Measurements from ENCODE around the gene XRN2. TPM values are rescaled to one million over a fixed set of nuclear protein-coding genes. Genes with fewer than 3 reads are reported as not detected.

XRN2 gene
- total and polyA plus RNA-seq, 2 of the 13 experiments (the other 11 are each of a cell fraction or from before 2014, with no cell fraction given) = 90.3 to 171 TPM

DNA sequence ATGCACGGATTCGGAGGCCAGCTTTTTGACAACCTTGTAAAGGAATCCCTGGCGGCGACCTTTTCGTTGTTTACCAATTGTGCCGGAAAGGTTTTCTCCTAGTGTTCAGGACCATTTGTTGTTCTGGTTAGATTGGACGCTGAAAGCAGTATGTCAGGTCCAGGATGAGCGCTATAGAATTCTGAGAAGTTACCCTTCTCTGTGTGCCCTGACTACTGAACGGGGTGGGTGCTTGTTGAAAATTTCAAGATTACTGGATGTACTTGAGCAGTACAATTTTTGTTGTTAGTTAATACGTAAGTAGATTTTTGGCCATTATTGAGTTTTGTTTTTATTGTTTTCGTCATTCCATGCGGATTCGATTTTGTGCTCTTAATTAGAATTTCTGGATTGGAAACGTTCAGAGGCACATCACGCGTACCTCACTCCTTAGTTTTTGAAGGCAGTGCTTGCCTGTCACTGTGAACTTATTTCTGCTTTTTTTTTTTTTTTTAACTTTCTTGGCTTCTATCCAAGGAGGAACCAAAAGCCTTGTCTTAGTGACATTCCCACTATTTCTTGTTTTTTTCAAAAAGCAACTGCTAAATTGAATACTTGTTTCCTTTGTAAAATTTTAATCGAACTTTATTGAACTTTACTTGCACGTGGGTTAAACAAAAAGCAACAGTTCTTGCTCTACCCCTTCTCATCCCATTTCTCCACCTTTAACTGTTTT is 898 bp downstream of the XRN2 start (continued):
- TF ChIP-seq NFE2L2 (IDR thresholded peaks at IDR 0.05; ENCODE audit: low read length) (0 out of 2 replicates have a peak, but pooled peaks have one; percentile 12), THYN1 (CRISPR knock-in tag; IDR thresholded peaks at IDR 0.05; ENCODE audit: borderline replicate concordance, low read depth) (no peak), PITX1 (CRISPR knock-in tag; IDR thresholded peaks at IDR 0.05) (0 out of 2 replicates have a peak, but pooled peaks have one; percentile 68), HNF4A (CRISPR knock-in tag; IDR thresholded peaks at IDR 0.05) (no peak), NR2F6 (IDR thresholded peaks at IDR 0.05) (peak; percentile 66; the same call in 1 of the 2 replicates), NR2F6 (CRISPR knock-in tag; IDR thresholded peaks at IDR 0.05) (no peak), MZF1 (CRISPR knock-in tag; IDR thresholded peaks at IDR 0.05; ENCODE audit: borderline replicate concordance) (0 out of 2 replicates have a peak, but pooled peaks have one; percentile 30), SNAI1 (CRISPR knock-in tag; IDR thresholded peaks at IDR 0.05; ENCODE audit: borderline replicate concordance) (0 out of 2 replicates have a peak, but pooled peaks have one; percentile 63), ZNF629 (CRISPR knock-in tag; conservative IDR thresholded peaks at IDR 0.05) (peak; percentile 12), CCAR2 (optimal IDR thresholded peaks at IDR 0.05; ENCODE audit: low read depth, low read length) (peak; percentile 35), ZNF234 (CRISPR knock-in tag; conservative IDR thresholded peaks at IDR 0.05) (0 out of 2 replicates have a peak, but pooled peaks have one; percentile 3), MIER3 (CRISPR knock-in tag; IDR thresholded peaks at IDR 0.05; ENCODE audit: borderline replicate concordance) (0 out of 2 replicates have a peak, but pooled peaks have one; percentile 3), ZNF317 (CRISPR knock-in tag; IDR thresholded peaks at IDR 0.05) (peak; percentile 15; the same call in 1 of the 2 replicates), ZMYM2 (CRISPR knock-in tag; IDR thresholded peaks at IDR 0.05) (no peak; the same call in 1 of the 2 replicates), ZSCAN30 (CRISPR knock-in tag; IDR thresholded peaks at IDR 0.05) (0 out of 2 replicates have a peak, but pooled peaks have one; percentile 8), MEF2D (CRISPR knock-in tag; IDR thresholded peaks at IDR 0.05) (peak; percentile 94), ZNF180 (CRISPR knock-in tag; IDR thresholded peaks at IDR 0.05; ENCODE audit: borderline replicate concordance, low read depth) (0 out of 2 replicates have a peak, but pooled peaks have one; percentile 2), RXRA (CRISPR knock-in tag; IDR thresholded peaks at IDR 0.05) (no peak), ZNF841 (CRISPR knock-in tag; IDR thresholded peaks at IDR 0.05; ENCODE audit: borderline replicate concordance) (no peak), ZSCAN20 (CRISPR knock-in tag; IDR thresholded peaks at IDR 0.05; ENCODE audit: borderline replicate concordance) (peak; percentile 13; the same call in 1 of the 2 replicates), HDAC6 (IDR thresholded peaks at IDR 0.05; ENCODE audit: low read depth, low read length) (0 out of 2 replicates have a peak, but pooled peaks have one; percentile 59), ZNF333 (CRISPR knock-in tag; IDR thresholded peaks at IDR 0.05; ENCODE audit: borderline replicate concordance) (0 out of 2 replicates have a peak, but pooled peaks have one; percentile 6), ZNF569 (CRISPR knock-in tag; IDR thresholded peaks at IDR 0.05; ENCODE audit: borderline replicate concordance) (peak; percentile 48; the same call in 1 of the 2 replicates), SOX6 (IDR thresholded peaks at IDR 0.05) (no peak), SOX6 (CRISPR knock-in tag; IDR thresholded peaks at IDR 0.05) (peak; percentile 61; the same call in 1 of the 2 replicates), HDAC1 (CRISPR knock-in tag; IDR thresholded peaks at IDR 0.05) (no peak), NCOR1 (IDR thresholded peaks at IDR 0.05; ENCODE audit: borderline replicate concordance, low read length) (peak; percentile 3; the same call in 1 of the 2 replicates), ZMYM3 (CRISPR knock-in tag; IDR thresholded peaks at IDR 0.05) (peak; percentile 4; the same call in 1 of the 2 replicates)
- TF ChIP-seq, protein P1, sequence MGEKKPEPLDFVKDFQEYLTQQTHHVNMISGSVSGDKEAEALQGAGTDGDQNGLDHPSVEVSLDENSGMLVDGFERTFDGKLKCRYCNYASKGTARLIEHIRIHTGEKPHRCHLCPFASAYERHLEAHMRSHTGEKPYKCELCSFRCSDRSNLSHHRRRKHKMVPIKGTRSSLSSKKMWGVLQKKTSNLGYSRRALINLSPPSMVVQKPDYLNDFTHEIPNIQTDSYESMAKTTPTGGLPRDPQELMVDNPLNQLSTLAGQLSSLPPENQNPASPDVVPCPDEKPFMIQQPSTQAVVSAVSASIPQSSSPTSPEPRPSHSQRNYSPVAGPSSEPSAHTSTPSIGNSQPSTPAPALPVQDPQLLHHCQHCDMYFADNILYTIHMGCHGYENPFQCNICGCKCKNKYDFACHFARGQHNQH (CRISPR knock-in tag; IDR thresholded peaks at IDR 0.05) = peak; percentile 22; the same call in 1 of the 2 replicates
- TF ChIP-seq, protein P2, sequence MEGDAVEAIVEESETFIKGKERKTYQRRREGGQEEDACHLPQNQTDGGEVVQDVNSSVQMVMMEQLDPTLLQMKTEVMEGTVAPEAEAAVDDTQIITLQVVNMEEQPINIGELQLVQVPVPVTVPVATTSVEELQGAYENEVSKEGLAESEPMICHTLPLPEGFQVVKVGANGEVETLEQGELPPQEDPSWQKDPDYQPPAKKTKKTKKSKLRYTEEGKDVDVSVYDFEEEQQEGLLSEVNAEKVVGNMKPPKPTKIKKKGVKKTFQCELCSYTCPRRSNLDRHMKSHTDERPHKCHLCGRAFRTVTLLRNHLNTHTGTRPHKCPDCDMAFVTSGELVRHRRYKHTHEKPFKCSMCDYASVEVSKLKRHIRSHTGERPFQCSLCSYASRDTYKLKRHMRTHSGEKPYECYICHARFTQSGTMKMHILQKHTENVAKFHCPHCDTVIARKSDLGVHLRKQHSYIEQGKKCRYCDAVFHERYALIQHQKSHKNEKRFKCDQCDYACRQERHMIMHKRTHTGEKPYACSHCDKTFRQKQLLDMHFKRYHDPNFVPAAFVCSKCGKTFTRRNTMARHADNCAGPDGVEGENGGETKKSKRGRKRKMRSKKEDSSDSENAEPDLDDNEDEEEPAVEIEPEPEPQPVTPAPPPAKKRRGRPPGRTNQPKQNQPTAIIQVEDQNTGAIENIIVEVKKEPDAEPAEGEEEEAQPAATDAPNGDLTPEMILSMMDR (CRISPR knock-in tag; IDR thresholded peaks at IDR 0.05) = no peak

Measured in HepG2 (cell line).